Type B pancreatic cell (in vitro differentiated cells): ENCODE measurements around the gene NPL. TPM values are rescaled to one million over a fixed set of nuclear protein-coding genes. Genes with fewer than 3 reads are reported as not detected.

Source experiments
- DNase-seq: peaks from one replicate; pipeline ENCODE4 v3.0.0; 2021; ENCODE audit warnings: mixed read lengths; ENCODE audit not compliant: unreplicated experiment; ENCODE audit errors: extremely low spot score
- H3K27ac Mint-ChIP-seq: 2 replicates; pipeline ENCODE4 v1.8.0; 2021; ENCODE audit warnings: mild to moderate bottlenecking, mixed read lengths
- H3K27me3 Mint-ChIP-seq: 2 replicates; pipeline ENCODE4 v1.8.0; 2021; ENCODE audit warnings: mixed read lengths
- H3K36me3 Mint-ChIP-seq: 2 replicates; pipeline ENCODE4 v1.8.0; 2021; ENCODE audit warnings: mixed read lengths
- H3K4me1 Mint-ChIP-seq: one replicate; pipeline ENCODE4 v1.8.0; 2021; ENCODE audit warnings: mixed read lengths; ENCODE audit not compliant: unreplicated experiment
- H3K4me3 Mint-ChIP-seq: 2 replicates; pipeline ENCODE4 v1.8.0; 2021; ENCODE audit warnings: mild to moderate bottlenecking, mixed read lengths
- H3K9me3 Mint-ChIP-seq: 2 replicates; pipeline ENCODE4 v1.8.0; 2021; ENCODE audit warnings: mixed read lengths
- total RNA-seq: library from RNA; stranded (reverse); gene quantifications from 2 replicates; pipeline ENCODE4 v1.2.1, GENCODE V29; 2021; ENCODE audit warnings: low replicate concordance
- TF ChIP-seq, protein P1 (sequence below): fragments of 200-600 bp; sonication (generic); conservative IDR thresholded peaks from 2 replicates; pipeline ENCODE4 v1.5.0; 2021; ENCODE audit warnings: antibody characterized with exemption, mild to moderate bottlenecking

The NPL gene
- total RNA-seq, 1 donor from 2014 or later = 4.6 TPM

DNA sequence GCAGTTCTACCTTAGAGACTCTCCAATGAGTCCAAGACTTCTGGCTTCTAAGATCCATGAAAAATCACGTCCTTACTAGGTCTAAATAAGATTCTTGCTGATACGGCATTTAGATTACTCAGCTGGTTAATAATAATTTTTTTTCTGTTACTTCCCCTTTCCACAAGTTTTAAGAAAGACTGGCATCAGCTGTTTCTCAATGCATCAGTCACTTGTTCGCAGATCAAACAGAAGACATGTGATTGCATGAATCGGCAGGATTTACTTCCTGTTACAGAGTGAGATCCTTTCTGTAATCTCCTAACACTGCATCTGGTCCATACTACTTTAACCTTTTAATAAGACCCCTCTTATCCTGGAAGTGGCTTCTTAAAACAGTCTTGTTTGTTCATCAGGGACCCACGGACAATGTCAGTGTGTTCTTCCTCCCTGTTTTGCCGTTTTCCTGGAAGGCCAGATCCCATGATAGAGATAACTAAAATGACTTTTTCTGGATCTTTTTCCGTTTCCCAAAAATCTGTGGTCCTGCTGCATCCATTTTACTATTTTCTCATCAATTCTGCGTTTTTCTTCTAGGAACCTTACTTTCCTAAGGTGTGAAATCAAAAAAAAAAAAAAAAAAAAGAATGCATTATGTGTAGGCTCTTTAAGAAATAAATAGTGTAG is 6.1 kb downstream of the NPL start:
- H3K27me3 Mint-ChIP-seq = peaks cover 14% of the 10 kb centered on the region
- H3K36me3 Mint-ChIP-seq = no peaks in the 10 kb centered on the region
- no peak overlapping the region for H3K27ac Mint-ChIP-seq
- H3K4me1 Mint-ChIP-seq = no peaks in the 10 kb centered on the region
- DNase-seq = no peak
- TF ChIP-seq, protein P1, sequence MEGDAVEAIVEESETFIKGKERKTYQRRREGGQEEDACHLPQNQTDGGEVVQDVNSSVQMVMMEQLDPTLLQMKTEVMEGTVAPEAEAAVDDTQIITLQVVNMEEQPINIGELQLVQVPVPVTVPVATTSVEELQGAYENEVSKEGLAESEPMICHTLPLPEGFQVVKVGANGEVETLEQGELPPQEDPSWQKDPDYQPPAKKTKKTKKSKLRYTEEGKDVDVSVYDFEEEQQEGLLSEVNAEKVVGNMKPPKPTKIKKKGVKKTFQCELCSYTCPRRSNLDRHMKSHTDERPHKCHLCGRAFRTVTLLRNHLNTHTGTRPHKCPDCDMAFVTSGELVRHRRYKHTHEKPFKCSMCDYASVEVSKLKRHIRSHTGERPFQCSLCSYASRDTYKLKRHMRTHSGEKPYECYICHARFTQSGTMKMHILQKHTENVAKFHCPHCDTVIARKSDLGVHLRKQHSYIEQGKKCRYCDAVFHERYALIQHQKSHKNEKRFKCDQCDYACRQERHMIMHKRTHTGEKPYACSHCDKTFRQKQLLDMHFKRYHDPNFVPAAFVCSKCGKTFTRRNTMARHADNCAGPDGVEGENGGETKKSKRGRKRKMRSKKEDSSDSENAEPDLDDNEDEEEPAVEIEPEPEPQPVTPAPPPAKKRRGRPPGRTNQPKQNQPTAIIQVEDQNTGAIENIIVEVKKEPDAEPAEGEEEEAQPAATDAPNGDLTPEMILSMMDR = no peak
- H3K4me3 Mint-ChIP-seq = no peak overlapping the region
- no peaks in the 10 kb centered on the region for H3K9me3 Mint-ChIP-seq

DNA sequence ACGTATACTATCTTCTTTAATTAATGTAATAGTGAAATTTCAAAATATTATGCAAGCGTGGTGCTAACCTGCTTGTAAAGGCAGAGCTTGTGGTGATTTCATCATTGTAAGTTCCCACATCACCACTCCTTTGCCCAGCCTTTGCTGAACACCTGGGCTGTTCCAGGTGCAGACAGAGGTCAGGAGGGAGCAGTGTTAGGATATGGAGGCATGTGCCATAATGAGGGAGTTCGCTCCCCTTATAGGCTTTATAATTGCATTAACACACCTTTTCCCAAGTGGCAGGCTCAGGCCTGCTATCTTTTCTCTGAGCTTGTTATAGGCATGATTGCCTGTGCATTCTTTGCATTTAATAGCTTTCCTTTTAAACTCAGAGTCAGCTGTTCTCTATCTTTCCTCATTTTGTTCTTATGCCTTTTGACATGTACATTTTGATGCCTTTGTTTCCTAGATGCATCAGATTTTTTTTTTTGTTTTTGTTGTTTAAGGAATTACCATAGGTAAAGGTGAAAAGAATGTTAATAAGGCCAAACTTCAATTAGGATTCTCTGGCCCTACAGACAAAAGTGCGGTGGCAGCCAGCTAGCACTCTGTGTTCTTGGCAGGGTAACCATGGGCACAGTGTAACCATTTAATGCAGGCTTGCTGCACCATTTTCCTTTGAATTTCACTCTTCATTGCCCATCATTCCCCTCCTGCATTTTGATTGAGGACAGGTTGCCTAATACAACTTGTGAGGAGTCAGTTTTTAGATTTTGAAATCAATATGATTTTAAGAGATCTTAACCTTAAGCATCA is 12.6 kb downstream of the NPL start:
- H3K27me3 Mint-ChIP-seq = no peaks in the 10 kb centered on the region
- H3K27ac Mint-ChIP-seq = no peak overlapping the region
- no peaks in the 10 kb centered on the region for H3K9me3 Mint-ChIP-seq
- H3K4me3 Mint-ChIP-seq = no peak overlapping the region
- H3K4me1 Mint-ChIP-seq = no peaks in the 10 kb centered on the region
- H3K36me3 Mint-ChIP-seq = no peaks in the 10 kb centered on the region
- DNase-seq = no peak
- TF ChIP-seq, protein P1 = no peak

DNA sequence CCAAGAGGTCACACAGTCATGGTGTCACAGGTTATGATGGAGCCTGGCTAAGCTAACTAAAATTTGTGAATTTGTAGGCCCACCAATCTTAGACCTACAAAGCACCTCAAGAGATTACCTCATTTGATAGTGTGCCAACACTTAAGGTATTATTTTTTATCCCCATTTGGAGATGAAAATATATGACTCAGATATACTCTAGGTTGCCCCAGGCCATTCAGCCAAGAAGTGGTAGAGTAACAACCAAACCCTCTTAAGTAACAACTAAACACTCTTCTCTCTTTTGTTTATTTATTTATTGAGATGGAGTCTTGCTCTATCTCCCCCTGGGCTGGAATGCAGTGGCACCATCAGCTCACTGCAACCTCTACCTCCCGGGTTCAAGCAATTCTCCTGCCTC is 14.3 kb downstream of the NPL start:
- no peak for DNase-seq
- Mint-ChIP-seq H3K9me3 (no peaks in the 10 kb centered on the region), H3K27me3 (no peaks in the 10 kb centered on the region), H3K36me3 (no peaks in the 10 kb centered on the region), H3K27ac (no peak overlapping the region), H3K4me3 (no peak overlapping the region), H3K4me1 (no peaks in the 10 kb centered on the region)
- TF ChIP-seq, protein P1 = no peak

DNA sequence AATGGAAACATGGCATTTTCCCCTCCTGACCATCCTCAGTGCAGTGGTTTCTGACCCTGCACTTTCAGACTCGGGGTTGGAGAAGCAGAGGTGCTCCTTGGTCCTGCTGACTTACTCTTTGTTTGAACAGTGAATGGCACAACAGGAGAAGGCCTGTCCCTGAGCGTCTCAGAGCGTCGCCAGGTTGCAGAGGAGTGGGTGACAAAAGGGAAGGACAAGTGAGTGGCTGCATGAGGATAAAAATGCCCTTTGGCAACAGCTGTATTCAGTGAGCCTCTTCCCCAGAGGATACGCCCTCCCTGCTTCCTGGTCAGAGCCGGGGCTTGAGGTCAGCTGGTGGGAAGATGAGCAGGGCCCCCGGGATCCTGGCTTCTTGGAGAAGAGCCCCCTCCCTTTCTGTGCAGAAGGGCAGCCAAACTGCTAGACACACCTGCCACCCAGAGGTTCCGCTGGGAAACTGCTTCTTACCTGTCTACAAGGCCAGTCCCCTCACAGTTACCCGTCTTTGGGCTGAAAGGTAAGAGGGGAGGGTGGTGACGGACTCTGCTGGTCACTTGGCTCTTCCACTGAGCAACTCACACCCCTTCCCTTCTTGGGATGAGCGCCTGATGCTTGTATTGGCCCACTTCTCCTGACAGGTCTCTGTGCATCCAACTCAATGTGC is 16.6 kb downstream of the NPL start:
- TF ChIP-seq, protein P1 = peak; percentile 24
- no peaks in the 10 kb centered on the region for H3K4me1 Mint-ChIP-seq
- no peak for DNase-seq
- H3K36me3 Mint-ChIP-seq = no peaks in the 10 kb centered on the region
- H3K27me3 Mint-ChIP-seq = no peaks in the 10 kb centered on the region
- H3K9me3 Mint-ChIP-seq = no peaks in the 10 kb centered on the region
- H3K4me3 Mint-ChIP-seq = no peak overlapping the region
- no peak overlapping the region for H3K27ac Mint-ChIP-seq

DNA sequence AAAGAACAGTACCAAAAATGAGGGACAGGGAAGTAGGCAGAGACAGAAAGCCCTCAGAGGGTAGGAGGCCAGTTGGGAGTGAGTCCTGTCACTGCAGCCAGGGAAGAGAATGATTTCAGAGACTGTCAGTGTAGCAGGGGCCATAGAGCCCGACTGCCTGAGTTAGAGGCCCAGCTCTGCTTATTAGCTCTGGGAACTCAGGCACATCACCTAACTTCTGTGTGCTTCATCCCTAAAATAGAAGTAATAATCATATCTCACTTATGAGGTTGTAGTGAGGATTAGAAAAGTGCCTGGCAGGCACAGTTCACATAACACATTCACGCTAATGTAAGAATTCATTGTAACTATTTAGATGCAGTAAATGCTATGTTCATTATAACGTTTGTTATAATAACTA is 18.3 kb downstream of the NPL start:
- no peaks in the 10 kb centered on the region for H3K9me3 Mint-ChIP-seq
- H3K27ac Mint-ChIP-seq = no peak overlapping the region
- no peaks in the 10 kb centered on the region for H3K4me1 Mint-ChIP-seq
- no peak for DNase-seq
- H3K27me3 Mint-ChIP-seq = no peaks in the 10 kb centered on the region
- TF ChIP-seq, protein P1 = no peak
- H3K36me3 Mint-ChIP-seq = no peaks in the 10 kb centered on the region
- no peak overlapping the region for H3K4me3 Mint-ChIP-seq
